Uterus (tissue), 2 donors: ENCODE measurements around the gene INTS11.

ENCODE experiments used
- POLR2A ChIP-seq, 2 donors: fragments of 450-650 bp; IDR thresholded peaks; one replicate each; pipeline ENCODE4 v1.6.1; 2016; ENCODE audit warnings: antibody characterized with exemption in 2 of 2, mild to moderate bottlenecking in 1 of 2, moderate library complexity in 1 of 2
- TF ChIP-seq, protein P1 (sequence below), 4 experiments: fragments of 200-600 bp in 2 of 4; fragments of 450-650 bp in 2 of 4; sonication (generic) in 2 of 4; IDR thresholded peaks; one replicate each; pipeline ENCODE4 v1.5.1; 2016 to 2019; ENCODE audit warnings: antibody characterized with exemption in 4 of 4, mild to moderate bottlenecking in 2 of 4, moderate library complexity in 1 of 4

- TF ChIP-seq, protein P1, sequence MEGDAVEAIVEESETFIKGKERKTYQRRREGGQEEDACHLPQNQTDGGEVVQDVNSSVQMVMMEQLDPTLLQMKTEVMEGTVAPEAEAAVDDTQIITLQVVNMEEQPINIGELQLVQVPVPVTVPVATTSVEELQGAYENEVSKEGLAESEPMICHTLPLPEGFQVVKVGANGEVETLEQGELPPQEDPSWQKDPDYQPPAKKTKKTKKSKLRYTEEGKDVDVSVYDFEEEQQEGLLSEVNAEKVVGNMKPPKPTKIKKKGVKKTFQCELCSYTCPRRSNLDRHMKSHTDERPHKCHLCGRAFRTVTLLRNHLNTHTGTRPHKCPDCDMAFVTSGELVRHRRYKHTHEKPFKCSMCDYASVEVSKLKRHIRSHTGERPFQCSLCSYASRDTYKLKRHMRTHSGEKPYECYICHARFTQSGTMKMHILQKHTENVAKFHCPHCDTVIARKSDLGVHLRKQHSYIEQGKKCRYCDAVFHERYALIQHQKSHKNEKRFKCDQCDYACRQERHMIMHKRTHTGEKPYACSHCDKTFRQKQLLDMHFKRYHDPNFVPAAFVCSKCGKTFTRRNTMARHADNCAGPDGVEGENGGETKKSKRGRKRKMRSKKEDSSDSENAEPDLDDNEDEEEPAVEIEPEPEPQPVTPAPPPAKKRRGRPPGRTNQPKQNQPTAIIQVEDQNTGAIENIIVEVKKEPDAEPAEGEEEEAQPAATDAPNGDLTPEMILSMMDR (IDR thresholded peaks at IDR 0.05) = no peak
- TF ChIP-seq POLR2A (IDR thresholded peaks at IDR 0.05) = no peak
Measured at GRCh38 chr1:1262758-1263157, 61.7 kb downstream of the INTS11 start.
